GM21526 (cell line): ENCODE results near the gene HOXD4.

ENCODE experiments used
- ATAC-seq: cut with Tn5 transposase; IDR thresholded peaks from one replicate; pipeline ENCODE4 v1.9.1; 2021; ENCODE audit warnings: moderate library complexity; ENCODE audit not compliant: unreplicated experiment, low FRiP score

Gene HOXD4

DNA sequence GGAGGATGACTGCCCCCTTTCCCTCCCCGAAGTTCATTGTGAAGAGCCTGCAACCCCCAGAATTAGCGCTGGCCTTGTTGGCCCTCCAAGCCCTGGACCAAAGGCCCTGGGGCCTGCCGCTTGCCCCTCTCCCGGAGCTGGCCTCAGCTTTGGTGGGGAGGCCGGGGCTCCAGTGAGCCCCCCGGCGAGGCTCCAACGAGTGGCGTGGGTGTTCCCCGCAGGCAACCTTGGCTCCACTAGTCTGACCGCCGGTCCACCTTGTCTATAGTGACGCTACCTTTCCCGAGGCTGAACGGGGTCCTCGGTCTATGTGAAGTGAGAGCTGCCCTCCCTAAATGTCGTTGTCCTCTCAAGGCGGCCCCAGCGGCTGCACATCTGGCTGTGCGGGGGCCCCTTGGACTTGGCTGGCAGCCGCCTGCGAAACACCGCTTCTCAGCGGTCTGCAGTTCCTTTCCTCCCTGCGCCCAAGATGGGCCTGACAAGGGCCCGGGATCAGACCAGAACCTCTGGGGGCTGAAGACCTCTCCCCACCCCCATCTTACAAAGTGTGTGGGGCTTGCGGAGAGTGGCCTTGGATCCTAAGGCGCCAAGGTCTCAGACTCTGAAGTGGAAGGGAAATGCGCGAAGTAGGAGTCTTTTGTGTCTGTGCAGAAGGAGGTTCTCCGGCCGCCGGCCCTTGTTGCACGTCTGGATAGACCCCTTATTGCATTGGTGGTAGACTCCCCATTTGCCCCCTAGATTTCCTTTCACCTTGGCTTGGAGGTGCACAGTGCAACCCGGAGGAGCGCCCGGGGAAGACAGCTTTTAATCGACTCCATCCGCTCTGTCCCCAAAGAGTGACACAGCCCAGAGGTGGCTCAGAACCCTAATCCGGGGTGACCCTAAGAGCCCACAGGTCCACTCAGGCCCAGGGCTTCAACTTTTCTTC is 38.7 kb upstream of the HOXD4 start:
- no peak for ATAC-seq

DNA sequence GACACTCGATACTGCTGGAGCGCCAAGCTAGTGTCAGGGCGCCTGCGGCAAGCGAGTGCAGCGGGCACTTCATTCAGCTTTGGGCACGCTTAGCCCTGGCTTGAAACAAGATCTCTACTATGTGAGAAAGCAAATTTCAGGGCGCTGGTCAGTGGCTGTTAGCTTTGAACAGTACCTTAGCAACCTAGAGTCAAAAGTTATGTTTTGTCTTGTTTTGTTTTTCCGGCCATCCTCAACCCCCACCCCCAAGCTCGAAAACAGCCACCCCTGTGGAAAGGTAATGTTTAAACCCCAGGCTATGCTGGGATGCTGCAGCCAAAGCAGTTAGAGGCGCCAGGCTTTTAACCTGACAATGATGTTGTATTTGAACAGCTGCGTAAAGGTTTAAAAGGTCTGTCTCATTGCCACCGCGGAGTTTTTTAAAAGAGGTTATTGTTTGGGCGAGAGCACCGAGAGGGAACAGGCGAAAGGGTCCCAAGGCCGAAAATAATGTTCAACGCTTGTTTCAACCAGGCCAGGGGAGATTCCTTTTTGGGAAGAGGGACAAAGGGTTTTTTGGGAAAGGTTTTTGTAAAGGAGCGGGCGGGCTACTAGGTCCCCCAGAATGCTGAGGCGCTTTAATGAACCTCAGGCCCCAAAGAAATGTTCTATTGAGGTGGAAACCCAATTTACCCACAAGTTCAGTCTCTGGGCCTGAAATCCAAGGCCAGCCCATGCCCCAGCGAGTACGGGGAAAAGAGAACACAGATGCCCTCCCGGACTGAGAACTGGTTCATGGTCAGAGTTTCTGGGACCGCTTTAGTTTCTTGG is 37.0 kb upstream of the HOXD4 start:
- ATAC-seq, result no peak

DNA sequence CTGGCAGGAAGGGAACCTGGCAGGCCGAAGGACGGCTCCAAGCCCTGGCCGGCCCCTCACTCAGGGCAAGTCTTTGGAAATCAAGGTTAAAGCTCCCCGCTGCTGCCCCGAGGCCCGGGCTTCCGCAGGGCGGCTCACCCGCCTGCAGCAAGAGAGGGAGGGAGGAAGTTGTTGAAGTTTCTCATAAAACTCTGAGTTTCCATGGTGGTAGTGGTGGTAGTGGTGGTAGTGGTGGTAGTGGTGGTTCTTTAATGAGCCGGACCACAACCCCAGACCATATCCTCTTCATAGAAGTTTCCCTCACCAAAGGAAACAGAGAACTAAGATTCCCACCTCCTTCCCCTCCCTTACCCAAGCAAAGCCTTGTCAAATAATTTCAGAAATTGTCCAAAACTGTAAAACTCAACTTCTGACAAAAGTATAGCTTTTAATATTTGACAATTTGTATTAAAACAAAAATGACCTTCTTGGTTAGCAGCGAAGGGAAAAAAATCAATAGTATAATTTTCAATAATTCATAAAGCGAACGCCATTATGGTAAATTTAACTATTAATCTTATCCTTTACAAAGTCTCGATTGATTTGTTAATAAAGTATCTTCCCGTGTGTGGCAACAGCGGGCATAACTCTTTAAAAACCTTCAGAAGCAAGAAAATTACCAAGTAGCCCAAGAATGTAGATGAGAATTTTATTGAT is 36.3 kb upstream of the HOXD4 start:
- no peak for ATAC-seq

DNA sequence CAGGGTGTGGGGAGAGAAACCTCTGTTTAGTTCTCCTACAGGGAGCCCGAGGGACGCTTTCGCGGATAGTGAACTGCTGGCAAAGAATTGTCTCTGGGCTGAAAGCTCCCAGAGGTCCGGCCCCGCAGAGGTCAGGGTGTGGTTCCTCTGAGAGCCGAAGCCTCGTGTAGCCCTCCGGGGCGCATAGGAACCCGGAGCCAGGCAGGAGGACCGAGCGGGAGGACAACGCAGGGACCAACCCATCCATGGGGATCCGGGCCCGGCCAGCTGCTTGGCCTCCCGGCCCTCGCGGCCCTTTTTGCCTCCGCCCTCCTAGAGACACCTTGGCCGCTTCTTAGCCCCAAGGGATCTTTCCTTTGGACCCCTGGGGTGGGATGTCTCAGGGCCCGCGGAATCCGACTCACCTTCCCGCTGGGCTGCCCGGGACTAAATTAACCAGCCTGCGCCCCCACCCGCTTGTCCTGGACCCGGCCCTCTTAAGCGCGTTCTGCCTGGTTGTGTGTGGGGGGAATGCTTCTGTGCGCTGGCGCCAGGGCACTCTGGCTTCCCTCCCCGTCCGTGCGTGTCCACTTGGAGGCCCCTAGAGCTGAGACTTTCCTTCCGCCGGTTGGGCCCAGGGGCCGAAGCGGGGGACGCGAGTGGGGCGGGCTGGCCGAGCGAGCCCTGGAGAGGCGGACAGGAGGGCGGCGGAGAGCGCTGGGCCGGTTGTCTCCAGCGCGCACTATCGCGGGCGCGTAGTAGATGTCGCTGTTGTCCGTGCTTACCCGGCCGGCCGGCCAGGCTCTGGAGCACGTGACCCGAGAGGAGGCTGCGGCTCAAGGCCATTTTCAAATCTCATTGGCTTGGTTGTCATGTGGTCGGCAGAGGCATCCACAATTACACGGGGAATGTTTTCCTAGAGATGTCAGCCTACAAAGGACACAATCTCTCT is 35.2 kb upstream of the HOXD4 start, which contains the start of gene HOXD10:
Gene HOXD10 (plus strand): TSS at position 896 of the 931 bp plus-strand sequence. CDS start 56 bp downstream, outside the sequence.
- ATAC-seq, result no peak

DNA sequence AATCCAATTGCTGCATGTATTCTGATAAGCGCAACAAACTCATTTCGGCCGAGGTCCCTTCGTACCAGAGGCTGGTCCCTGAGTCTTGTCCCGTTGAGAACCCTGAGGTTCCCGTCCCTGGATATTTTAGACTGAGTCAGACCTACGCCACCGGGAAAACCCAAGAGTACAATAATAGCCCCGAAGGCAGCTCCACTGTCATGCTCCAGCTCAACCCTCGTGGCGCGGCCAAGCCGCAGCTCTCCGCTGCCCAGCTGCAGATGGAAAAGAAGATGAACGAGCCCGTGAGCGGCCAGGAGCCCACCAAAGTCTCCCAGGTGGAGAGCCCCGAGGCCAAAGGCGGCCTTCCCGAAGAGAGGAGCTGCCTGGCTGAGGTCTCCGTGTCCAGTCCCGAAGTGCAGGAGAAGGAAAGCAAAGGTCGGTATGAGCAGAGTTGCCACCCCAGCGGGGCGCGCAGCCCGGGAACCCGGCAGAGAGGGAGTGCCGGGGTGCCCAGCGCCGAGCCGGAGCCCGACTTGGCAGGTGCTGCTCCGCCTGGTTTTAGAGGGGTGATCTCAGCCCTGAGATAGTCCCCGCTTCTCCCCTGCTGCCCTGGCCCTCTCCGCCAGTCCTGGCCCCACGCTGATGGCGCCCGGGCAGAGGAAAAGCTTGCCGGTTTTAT is 34.1 kb upstream of the HOXD4 start:
- ATAC-seq, result no peak

DNA sequence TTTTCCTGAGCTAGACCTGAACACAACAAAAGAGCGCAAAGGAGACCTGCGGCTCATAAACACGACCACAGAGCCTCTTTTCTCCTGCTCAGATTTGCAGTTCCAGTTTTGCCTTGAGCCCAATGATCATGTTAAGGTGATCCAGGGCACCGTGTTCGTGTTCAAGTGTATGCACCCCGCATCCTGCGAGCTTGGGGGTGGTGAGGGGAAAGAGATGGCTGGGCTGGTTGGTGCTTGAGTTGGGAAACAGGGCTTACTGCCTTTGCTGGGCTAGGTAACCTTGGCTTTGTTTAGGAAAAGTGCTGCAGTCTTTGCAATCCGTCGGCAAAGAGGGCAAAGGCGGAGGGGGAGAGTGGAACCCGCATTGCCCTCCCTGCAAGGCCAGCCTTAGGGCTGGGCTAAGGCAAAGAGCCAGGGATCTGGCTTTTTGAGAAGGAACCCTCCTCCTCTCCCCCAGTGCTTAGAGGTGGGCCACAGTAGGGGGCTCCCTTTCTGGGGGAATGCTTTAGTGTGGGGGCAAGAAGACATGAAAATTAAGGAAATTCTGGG is 33.5 kb upstream of the HOXD4 start:
- no peak for ATAC-seq

DNA sequence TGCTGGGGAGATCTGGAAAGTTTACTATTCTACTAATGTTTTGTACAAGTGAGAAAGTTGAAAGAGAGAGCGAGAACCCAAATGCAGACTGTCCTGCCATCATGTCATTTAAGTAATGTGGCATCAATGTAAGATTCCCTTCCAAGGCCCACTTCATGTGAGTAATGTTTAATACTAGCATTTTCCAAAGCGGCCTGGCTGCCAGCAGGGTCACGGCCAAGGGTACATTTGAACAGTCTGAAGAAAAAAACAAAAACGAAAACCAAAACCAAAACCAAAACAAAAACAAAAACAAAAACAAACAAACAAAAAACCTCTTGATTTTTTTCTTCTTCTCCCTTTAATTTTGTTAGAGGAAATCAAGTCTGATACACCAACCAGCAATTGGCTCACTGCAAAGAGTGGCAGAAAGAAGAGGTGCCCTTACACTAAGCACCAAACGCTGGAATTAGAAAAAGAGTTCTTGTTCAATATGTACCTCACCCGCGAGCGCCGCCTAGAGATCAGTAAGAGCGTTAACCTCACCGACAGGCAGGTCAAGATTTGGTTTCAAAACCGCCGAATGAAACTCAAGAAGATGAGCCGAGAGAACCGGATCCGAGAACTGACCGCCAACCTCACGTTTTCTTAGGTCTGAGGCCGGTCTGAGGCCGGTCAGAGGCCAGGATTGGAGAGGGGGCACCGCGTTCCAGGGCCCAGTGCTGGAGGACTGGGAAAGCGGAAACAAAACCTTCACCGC is 32.6 kb upstream of the HOXD4 start:
- no peak for ATAC-seq

DNA sequence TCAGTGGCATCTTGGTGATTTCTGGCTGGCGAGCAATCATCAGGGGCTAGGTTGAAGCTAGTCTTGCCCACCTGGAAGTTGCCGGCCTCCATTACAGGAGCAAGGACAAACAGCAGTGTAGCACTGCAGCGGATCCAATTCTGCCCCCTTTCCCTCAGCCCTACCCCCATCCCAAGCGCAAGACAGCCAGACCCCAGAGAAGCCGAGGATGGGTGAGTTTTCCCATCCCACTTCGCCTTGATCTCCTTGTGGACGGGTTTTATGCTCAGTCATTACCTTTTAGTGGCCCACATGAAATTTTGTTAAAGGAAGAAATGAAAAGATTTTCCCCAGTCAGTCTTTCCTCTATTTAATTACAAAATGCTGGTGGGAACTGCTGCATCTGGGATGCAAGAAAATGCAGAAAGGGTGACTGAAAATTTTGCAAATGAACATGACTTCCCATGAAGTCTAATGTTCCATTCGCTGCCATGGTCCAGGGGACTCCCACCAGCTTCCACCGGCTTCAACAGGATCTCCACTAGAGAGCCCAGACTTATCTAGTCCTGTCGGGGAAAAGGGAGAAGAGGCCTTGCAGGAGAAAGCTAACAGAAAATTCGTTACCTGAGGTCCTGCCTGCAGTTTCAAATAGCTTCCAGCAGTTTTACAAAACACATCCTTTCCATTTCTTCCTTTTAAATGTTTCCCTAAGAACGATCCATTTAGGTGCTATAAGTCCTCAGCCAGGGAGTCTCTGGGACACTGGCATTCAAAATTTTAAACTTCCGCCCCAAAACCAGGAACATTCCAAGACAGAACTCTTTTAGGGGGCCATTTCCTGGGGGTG is 30.8 kb upstream of the HOXD4 start:
- ATAC-seq, result no peak

DNA sequence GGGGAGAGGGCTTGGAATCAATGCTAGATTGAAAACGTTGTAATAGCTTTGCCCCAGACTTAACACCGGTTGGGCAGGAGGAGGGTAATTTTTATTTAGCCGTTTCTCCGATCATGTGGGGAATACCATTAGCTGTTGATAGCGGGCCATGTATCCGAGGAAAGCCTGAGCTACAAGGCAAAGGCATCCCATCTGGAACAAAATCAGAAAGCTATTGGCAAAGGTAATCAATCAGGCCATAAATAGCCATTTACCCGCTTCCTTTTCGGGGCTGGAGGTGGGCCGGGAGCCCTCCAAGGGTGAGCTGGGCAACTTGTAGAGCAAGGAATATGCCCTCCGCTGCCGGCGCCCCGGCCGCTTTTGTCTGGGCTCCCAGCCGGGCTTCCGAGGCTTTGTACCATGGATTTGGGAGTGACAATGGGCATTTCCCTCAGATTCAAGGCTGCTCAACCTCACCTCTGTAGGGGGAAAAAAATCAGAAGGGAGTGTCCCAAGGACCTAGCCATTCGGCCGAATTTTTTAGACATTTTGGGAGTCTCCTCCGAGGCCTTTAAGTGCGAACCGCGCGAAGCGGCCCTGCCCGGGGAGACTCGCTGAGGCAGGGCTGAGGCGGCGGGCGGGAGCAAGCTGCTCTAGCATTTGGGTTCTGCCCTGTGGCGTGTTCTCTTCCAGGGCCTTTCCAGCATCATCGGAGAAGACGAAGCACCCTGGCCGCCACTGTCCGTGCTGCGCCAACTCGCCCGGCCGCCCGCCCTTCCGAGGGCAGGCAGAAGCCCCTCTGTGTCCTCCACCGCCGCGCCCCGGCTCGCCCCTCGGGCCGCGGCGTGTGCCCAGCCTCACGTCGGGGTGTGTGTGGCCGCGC is 29.9 kb upstream of the HOXD4 start:
- ATAC-seq, result no peak

DNA sequence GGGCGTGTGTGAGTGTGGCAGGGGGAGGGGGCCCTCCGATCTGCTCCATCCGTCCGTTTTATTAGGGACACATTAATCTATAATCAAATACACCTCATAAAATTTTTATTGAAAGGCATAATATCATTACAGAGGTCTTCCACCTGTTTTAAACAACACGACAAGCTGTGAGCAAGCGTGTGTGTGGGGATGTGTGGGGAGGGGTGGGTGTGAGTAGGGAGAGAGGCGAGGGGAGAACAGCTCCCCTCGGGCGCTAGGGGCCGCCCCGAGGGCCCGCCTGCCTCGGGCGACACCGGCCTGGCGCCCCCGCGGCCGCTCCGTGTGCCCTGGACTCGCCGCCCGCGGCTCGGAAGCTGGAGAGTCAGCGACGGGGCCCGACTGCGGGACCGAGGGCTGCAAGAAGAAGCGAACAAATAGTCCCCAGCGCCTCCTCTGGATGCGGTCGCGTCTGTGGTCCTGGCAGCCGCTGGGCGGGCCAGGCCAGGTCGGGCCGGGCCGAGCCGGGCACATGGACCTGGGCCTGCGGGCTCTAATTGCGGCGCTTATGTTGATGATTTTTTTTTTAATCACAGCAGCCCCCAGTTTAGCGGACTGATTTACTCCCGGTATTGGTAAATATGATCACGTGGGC is 29.2 kb upstream of the HOXD4 start:
- ATAC-seq, result no peak

DNA sequence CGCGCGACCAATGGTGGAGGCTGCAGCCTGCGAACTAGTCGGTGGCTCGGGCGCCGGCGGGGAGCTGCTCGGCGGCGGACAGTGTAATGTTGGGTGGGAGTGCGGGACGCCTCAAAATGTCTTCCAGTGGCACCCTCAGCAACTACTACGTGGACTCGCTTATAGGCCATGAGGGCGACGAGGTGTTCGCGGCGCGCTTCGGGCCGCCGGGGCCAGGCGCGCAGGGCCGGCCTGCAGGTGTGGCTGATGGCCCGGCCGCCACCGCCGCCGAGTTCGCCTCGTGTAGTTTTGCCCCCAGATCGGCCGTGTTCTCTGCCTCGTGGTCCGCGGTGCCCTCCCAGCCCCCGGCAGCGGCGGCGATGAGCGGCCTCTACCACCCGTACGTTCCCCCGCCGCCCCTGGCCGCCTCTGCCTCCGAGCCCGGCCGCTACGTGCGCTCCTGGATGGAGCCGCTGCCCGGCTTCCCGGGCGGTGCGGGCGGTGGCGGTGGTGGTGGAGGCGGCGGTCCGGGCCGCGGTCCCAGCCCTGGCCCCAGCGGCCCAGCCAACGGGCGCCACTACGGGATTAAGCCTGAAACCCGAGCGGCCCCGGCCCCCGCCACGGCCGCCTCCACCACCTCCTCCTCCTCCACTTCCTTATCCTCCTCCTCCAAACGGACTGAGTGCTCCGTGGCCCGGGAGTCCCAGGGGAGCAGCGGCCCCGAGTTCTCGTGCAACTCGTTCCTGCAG is 28.5 kb upstream of the HOXD4 start, which contains the start of gene HOXD9:
Gene HOXD9 (plus strand): TSS at position 37 of the 728 bp plus-strand sequence. CDS start 50 bp downstream, at position 87.
- ATAC-seq, result no peak

DNA sequence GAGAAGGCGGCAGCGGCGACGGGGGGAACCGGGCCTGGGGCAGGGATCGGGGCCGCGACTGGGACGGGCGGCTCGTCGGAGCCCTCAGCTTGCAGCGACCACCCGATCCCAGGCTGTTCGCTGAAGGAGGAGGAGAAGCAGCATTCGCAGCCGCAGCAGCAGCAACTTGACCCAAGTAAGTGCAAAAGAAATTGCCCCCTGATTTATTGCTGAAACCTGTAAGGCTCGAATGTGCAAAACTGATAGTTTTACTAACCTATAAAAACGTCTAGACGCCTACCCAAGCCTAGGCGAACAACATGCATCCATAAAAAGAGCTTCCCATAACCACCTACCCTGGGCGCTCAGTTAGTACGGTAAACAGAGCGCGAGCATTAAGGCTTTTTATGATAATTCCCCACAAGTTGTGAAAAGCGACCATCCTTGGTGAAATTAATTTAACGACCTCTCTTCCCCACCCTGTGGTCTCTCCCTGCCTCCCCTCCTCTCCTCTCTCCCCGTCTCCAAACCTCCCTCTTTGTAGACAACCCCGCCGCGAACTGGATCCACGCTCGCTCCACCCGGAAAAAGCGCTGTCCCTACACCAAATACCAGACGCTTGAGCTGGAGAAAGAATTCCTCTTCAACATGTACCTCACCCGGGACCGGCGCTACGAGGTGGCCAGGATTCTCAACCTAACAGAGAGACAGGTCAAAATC is 27.8 kb upstream of the HOXD4 start:
- no peak for ATAC-seq

DNA sequence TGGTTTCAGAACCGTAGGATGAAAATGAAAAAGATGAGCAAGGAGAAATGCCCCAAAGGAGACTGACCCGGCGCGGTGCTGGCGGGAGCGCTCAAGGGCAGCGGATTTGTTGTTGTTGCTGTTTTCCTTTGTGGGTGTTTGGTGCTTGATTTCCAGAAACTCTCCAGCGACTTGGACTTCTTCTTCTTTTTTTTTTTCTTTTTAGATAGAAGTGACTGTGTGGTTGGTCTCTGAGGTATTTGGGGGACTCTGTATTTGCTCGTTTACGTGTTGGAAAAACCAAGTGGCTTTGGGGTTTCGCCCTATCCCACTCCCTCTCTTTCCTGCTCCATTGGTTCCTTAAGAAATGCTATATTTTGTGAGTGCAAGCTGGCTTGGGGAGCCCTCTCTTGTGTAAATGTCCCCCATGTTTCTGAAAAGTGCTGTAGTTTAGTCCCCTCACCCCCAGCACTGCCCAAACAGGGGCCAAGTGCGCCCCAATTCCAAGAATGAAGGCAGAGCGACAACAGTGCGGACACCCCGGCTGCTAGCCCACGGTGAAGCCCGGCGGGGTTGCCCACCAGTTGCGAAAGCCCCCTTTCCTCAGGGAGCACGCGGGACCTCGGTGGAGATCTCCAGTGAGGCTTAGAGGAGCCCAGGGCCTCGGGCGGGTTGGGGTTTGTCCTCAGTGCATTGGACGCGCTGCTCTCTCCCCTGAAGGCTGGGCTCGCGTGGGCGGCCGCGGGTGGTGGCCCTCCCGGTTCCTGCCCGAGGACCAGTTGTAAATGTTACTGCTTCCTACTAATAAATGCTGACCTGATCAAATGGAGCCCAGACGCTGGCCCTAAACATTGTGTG is 27.0 kb upstream of the HOXD4 start:
- ATAC-seq, result no peak
